Limb (tissue), 2 donors: Measurements from ENCODE around the gene ETS1.

ENCODE experiments used
- DNase-seq, 2 donors: peaks; one replicate each; pipeline ENCODE4 v3.0.0-alpha.2; 2016; ENCODE audit errors: extremely low spot score in 2 of 2

Gene ETS1

DNA sequence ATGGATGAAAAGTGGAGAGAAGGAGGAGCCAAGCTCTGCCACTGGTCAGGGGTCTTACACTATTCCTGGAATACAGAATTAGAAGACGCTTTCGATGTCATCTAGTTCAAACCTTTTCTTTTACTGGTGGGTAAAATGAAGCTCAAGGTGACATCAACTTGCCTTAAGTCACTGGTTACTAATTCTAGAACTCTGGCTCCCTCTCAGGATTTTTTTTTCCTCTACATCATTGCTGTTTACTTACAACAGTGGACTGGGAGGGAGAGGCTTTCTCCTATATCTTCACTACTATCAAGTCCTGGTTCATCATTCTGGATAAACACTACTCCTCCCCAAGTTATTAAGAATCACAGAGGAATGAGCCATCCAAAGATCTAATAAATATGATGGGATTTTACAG lies 82.9 kb downstream of the ETS1 start:
- DNase-seq, result no peak

DNA sequence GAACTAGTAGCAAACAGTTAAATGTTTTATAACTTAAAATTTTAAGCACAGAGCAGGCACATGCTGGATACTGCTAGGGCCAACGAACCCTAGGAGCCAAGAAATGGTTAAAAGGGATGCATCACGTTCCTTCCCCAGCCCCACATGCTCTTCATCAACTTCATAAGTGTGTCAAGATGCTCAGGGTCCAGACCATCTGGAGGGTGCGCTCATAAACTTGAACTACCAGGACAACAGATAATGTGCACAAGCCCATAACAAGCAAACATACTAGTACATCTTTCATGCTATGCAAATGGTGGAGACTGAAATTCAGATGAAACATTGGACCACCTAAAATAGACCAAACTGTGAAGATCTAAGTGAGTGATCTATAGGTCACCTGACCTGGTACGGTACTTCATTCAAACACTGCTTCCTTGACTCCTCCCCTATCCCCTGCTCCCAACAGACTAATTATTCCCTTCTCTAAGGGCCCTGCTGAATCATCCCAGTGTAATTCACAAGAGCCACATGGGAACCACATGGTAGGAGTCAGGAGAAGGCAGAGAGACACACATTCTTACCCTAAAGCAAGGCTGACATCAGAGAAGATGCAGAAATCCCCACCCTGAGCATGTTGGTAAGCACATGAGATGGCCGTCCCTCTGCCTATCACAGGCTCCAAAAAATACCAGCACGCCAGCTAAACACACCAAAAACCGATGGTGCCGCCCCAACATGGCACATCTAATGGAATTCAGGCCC lies 83.9 kb downstream of the ETS1 start:
- no peak for DNase-seq

DNA sequence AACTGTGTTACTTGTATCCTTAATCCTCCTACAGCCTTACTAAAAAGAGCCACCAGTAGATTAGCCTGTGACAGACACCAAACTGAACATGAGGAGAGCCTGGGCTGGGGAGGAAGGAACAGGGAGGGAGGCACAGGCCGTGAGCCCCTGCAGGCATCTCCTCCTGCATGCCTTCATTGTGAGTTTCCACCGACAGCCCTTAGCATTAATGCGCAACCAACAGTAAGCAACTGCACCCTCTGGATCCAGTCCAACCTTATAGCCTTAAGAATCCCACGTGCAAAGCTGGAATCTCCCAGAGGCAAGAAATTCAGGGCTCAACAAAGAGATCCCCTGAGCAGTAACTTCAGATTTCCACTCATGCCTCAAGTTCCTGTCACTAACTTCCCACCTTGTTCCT lies 84.6 kb downstream of the ETS1 start:
- no peak for DNase-seq

DNA sequence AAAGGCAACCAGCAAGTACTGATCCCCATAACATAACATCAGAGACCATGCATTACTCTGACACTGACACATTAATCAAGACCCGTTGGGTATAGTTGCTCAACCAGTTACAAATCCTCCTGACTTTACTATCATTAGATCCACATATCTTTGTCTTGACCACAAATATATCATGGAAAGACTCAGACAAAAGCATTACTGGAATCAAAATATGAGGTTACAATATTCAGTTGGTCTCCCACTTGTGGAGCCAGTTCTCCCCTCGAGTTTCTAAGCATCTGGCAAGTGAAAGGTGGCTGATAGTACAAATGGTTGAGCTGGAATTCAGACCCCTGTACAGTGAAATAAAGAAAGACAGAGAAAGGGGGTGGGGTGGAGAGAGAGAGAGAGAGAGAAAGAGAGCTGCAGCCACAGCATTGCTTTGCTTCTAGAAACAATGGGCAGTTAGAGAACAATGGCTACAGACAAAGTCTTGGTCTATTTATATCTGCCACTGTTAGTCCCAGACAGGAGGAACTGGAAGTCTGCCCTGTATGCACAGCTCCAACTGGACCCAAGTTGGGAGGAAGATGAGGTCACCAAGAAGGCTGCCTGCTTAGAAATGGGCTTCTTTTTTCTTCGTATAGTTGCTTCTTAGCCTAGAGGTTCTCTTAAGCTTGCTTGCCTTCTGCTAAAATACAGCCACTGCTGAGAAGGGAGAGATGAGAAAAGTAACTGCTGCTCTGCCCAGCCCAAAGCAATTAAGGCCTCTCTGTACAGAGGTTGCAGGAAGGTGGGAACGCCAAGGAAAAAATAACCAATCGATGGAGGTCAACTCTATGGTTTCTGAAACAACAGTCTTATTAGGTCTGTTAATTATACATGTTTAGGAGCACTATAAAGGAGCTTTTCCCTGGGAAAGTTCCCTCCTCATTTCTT lies 85.5 kb downstream of the ETS1 start:
- no peak for DNase-seq

DNA sequence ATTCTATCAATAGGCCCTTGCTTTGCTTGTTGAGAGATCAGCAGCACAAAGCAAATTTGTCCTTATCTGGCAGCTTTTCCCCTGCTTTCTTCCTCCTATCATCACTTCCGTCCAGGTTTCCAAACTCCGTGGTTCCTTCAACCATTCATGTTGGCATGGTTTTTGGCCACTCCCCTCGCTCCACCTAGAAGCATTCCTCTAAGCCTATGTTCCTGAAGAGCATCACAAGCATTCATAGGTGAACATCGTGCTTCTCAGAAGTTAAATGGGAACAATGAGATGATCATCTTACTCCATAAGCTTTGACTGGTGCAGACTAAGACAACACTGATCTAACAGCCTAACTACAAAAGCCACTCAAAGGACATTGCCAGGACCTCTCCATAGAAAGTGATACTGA lies 86.3 kb downstream of the ETS1 start:
- no peak for DNase-seq

DNA sequence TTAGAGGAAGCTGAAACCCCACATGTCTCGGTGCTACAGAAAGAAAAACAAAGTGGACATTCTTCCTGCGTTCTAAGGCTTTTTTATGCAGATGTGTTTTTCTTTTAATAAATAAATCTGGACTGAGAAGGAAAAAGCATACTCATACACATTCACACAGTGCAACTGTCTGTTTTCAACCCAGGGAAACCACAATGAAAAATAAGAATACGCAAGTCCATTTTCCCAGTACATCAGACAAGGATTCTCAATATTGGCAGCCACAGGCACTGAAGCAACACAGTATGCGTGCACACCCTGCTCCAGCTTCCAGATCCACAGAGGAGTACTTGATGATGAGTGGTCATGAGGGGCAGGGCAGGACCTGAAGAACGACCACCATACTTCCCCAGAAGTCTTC lies 86.9 kb downstream of the ETS1 start:
- DNase-seq, result no peak

DNA sequence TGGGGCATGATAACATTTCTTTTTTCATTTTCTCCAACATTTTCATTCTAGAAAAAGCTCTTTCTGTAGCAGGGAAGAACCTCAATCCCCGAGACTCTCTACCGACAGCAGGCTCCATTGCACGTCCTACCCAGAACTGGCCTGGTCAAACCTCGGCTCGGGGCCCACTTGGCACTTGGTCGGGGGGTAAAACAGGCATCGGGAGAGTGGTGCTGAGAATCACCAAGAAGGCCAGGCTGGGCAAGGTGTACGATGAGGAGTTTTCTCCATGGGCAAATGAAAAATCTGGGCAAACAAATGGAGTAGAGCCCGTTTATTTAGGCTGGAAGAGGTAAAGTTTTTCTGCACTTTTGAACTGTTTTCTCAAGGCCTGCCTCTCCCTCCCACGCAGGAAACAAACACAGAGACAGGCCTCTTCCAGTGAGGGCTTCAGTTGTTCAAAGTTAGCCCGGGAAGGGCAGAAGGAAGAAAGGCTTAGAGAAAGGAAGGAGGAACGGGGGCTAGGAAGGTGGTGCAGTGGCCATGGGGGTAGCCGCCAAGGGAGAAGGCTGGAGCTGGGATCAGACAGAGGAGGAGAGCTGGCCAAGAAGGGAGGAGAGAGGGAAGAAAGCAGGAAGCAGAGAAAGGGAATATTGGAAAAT lies 87.6 kb downstream of the ETS1 start:
- no peak for DNase-seq

DNA sequence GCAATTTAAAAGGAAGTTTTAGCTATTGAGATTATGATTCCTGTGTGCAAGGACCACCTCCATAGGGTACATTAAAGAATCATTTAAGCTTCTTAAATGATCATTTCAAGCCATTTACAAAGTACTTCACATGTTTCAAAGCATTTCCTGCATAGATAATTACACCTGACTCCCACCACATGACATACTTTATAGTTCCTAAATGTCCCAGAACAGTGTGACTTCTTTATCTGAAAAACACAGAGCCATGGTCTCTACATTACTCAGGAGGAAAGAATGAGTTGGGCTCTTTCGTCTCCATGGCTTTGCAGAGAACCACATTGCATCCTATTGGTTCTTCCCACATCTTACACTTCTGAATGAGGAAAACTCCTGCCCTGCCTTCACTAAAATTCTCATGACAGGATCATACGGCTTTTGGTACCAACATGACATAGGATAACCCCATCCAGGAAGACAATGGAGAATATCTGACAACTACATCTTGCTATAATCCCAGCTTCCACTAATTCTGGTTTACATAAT lies 88.6 kb downstream of the ETS1 start:
- no peak for DNase-seq

DNA sequence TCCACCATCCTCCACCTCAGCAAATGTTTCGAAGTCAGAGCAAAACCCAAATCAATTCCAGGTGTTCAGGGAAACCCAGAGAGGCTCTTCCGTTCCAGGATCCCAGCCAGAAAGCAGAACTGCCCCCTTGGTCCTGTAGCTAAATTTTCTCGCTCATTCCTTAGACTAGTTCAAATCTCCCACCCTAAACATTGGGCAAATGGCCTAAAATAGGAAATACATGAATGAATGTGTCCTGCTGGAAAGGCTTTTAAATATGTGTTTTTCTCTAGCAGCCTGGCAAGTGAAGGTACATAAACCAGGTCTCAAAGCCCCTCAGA lies 89.6 kb downstream of the ETS1 start:
- DNase-seq, result peak in 1 of 2 donors; percentile 78

DNA sequence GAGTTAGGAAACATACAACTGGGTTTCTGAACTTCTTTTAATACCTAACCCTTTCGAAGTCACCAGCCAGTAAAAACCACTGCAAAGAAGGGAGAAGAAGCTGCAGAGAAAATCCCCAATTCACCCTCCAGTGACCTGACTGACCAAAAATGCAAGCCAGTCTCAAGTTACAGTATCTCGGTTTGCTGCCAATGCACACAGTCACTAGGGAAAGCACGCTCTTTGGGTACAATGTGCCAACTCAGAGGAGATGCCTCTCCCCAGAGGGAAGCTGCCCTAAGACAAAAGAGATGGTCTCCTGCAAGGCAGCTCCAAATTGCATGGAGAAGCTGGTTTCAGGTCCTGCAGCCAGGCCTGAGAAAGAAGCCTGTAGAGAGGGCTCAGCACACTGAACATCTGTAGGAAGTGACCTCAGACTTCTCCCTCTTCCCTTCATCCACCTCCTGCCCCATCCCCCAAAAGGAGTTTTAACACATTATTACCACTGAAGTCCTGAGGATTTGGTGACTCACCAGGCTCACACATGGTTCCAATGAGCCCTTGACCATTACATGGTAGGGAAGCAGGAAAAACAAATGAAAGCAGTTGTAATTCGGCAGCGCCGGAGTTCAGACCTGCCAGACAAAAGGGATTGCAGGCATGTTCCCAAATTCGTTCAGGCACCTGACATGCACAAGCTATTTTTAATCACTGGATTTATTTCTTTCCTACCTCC lies 90.1 kb downstream of the ETS1 start:
- peak; percentile 72 to 79 for DNase-seq

DNA sequence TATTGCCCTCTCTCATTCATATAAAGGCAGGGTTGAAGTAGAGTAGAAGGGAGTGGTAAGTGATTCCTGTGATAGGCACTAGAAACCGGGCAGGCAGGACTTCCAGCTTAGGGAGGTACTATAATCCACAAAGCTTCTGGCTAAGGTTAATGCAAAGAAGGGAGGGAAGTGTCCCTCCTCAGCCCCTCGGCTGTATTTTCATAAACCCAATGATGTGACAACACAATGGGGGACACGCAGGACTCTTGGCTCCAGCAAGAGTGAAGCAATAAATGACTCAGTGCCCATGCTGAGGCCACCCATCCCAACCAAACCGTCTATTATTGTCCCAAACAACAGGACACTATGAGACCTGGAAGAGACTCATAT lies 90.7 kb downstream of the ETS1 start:
- no peak for DNase-seq

DNA sequence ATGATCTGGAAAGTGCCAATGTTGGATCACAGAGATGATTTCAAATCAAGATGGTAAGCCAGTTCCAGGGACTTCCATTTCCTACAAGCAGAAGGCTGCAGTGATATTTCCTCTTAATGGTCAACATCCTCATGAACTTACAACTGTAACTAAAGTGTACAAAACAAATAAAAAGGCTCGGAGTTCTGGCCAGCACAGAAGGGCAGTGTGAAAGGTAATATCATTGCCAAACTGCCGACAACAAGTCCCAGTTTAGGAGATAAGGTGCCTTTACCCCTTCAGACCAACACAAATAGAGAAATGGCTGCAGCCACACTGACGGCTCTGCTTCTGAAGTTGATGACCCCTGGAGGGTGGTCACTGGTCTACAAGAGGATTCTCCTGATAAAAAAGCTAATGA lies 91.1 kb downstream of the ETS1 start:
- no peak for DNase-seq

DNA sequence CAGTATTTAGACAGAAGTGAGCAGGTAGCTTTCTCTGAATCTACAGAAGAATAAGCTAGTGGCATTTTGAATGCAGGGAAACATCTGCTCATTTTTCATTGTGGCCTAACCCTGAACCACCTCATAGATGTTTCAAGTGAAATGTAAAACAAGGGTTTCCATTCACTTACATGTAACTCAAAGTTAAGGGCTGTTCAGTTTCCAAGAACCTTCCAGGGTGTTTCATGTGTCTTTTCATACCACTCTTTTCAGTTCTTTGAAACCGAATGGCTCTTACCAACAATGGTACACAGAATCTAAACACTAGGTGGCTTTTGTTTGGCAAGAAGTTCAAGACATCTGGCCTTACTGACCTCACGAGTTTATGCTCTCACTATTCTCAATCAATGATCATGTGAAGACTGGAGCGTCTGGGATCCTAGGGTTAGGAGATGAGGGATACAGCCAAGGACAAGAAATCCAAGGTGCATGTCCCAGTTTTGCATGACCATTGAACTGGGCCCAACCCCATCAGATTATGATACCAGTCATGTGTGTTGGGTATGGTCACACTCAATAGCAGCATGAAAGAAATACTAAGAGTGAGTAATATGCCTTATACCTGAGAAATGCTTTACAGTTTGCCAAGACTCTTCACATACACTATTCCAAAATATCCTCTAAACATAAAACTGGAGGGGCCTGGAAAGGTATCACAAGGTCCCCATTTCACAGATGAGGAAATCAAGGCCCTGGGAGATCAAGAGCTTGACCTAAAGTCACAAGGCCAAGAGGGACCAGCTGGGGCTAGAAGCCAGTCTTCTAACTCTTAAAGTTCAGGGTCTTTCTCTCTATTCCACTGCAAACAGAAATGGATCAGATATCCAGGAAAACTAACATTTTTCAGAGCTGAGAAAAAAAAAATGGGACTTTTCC lies 92.7 kb downstream of the ETS1 start:
- DNase-seq, result no peak

DNA sequence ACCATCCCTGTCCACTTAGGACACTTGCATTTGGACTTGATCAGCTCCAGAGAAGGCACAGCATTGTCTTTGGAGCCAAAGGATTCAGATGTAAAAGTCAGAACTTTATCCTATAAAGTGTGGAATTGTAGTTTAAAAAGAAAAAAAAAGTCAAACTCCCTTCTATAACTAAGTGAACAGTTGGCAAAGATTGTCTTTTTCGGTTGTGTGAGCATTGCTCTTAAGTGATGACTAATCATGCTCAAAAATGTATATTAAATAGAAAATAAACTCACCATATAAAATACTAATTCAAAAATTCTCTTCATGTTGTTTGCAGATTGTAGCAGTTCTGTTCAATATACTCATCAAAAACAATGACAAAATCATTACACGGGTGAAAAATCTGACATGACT lies 93.8 kb downstream of the ETS1 start:
- no peak for DNase-seq

DNA sequence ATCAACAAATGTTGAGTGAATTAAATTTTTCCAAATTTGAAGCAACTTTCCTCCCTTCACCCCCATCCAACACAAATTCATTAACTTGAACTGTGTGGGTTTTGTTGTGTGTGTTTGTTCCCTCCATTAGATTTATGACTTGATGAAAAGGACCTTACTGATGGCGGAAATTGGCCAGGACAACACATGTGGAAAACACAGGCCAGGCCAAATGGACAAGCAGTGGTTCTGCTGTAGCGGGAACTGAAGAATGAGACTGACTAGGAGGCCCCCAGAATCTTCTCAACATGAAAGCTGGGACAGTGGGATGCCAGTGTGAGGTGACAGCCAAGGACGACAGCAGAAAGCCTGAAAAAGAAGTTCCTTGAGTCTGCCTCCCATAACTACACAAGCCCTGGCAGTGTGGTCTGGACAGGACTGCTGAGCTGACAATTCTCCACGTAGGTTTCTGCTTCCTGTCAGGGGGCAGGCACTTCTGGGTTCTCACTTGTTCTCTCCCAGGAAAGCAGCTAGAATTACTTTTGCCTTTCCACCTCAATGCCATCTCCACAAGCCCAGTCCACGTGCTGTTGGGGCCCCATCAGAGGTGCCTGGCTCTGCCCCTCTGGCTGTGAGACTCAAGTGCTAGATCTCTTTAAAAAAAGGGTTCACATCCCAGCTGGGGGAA lies 94.3 kb downstream of the ETS1 start:
- DNase-seq, result no peak

DNA sequence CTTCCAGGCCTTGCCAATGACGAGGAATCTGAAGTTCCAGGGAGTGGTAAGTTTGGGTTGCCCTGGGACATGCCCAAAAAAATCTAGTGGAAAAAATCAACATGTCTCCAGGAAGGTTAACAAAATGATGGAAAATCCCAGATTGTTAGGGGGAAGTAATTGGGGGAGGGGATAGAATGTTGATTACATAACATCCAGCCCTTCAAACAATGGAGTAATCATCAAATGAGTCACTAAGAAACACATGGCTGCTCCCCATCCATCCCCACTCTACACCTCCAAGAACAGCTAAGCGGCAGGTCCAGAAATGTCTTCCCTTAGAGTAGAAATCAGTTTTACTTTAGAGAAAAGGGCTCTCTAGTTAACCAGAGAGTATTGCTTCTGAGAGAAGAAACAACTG lies 94.9 kb downstream of the ETS1 start:
- no peak for DNase-seq

DNA sequence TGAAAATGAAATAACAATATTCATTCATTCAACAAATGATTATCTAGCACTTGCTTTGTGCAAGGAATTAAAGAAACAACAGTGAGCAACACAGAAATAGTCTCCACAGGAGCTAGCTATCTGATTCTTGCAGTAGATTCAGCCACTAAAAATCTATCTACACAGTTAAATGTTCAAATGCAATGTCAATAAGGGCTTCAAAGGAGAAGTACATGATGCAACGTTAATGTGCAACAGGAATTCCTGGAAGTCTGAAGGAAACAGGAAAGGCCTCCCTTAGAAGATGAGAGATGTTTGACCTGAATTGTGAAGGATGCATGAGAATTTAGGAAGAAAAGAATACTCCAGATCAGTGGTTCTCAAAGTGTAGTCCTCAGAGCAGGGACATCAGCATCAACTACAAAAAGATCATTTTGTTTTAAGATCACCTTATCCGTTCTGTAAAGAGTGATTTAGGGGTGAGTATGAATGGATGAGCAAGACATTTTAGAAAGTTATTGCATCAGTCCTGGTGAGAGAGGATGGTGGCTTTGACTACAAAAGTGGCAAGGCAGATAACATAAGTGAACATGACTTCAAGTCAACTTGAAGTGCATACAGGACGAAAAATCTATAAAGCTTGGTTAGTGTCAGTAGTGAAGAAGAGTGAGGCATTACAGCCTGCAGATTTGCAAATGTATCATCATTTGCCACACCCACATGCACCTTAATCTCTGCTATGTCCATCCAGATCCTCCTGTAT lies 96.0 kb downstream of the ETS1 start:
- DNase-seq, result no peak

DNA sequence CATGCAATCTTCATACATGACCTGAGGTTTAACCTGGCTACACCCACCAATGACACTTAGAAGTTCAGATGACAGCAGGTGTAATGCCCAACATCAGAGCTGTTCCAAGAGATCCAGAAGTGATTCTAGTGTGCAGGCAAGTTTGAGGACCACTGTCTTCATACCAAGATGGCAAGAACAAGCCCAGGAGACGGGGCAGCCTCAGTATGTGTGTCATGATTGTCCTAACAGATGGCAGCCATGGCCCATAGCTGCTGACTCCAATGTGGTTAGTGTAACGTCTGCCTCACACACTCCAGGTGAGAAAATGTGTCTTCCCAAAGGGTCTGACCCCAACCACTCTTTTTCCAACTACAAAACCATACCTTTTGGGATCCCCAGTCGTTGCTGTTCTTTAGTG lies 97.3 kb downstream of the ETS1 start:
- DNase-seq, result no peak

DNA sequence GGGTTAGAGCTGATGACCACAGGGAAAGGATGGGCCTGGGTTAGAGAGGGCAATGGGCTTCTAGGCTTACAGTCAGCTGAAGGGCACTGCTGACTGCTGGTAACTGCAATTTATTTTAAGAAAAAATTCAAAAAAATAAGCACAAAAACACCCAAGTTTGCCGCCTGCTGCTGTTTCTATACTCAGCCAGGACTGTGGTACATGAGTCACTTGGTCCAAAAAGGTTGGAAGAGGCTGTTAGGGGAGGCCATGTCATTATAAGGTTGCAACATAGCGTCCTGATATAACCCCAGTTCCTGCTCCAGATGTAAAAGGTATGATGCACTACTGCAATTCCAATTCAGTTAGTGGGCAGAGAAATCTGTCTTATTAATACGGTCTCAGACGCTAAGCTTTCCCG lies 98.9 kb downstream of the ETS1 start:
- DNase-seq, result no peak
